Upper lobe of left lung (tissue), 4 donors: ENCODE measurements around the gene DNMT3A.

Experiments
- CTCF ChIP-seq, 6 experiments: fragments of 450-650 bp in 4 of 6; fragments of 200-600 bp in 2 of 6; sonication (generic) in 2 of 6; IDR thresholded peaks; one replicate each; pipeline ENCODE4 v1.5.1; 2016 to 2019; ENCODE audit warnings: antibody characterized with exemption in 6 of 6
- EP300 ChIP-seq, 4 donors: sonication (generic); formaldehyde crosslinking; IDR thresholded peaks; one replicate each; pipeline ENCODE4 v1.5.1; 2017; ENCODE audit warnings: antibody characterized with exemption in 4 of 4, control low read depth in 2 of 4
- POLR2A ChIP-seq, 4 donors: fragments of 450-650 bp; IDR thresholded peaks; one replicate each; pipeline ENCODE4 v1.5.1; 2016 to 2017; ENCODE audit warnings: antibody characterized with exemption in 4 of 4, mild to moderate bottlenecking in 2 of 4
- POLR2AphosphoS5 ChIP-seq, 2 donors: sonication (generic); formaldehyde crosslinking; IDR thresholded peaks; one replicate each; pipeline ENCODE4 v1.5.1; 2017; ENCODE audit warnings: antibody characterized with exemption in 2 of 2

GRCh38 chr2:25365241-25365640 lies 23.5 kb upstream of the DNMT3A start:
- no peak for TF ChIP-seq POLR2AphosphoS5 (IDR thresholded peaks at IDR 0.05)
- no peak for TF ChIP-seq CTCF (IDR thresholded peaks at IDR 0.05)
- TF ChIP-seq POLR2A (IDR thresholded peaks at IDR 0.05): no peak
- TF ChIP-seq EP300 (IDR thresholded peaks at IDR 0.05): no peak
